GM21390 (cell line): Measurements from ENCODE around the gene GADL1.

ENCODE experiments used
- ATAC-seq: cut with Tn5 transposase; IDR thresholded peaks from one replicate; pipeline ENCODE4 v1.9.1; 2021; ENCODE audit not compliant: unreplicated experiment

Gene GADL1

DNA sequence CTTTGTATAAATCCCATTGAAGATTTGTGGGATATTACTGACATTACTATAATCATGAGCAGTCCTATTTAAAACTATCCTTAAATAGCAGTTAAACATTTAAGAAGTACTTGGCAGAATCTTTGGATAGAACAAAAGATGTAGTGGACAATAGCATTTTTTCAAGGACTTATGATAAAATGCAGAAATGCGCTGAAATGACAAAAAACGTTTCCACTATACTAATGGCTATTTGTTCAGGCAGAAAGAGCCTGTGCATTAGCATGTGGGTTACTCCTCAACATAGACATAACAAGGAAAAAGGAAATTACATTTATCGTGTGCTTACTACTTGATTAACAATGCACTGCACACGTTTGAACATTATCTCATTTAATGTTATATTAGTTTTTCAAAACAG lies 80.7 kb downstream of the GADL1 start:
- ATAC-seq: no peak

GRCh38 chr3:30811151-30811795 lies 83.2 kb downstream of the GADL1 start:
- no peak for ATAC-seq

DNA sequence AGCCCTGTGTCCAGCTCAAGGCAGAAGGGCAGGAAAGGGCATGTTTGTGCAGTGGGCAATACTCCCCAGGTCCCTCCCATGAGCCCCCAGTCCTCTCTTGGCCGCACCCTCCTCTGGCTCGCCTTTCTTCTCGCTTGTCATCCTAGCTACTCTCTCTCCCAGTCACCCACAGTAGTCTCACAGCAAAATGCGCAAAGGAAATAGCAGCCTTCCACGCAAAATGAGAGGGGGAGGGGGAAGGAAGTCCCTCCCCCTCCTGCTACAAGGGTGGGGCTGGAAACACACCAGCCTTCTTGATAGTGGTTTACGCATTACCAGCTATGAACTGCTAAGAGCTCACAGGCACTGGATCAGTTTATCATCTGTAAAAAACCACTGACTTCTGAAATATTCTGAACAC lies 83.8 kb downstream of the GADL1 start:
- no peak for ATAC-seq

- no peak for ATAC-seq
Measured at GRCh38 chr3:30805695-30806094, 88.8 kb downstream of the GADL1 start.

- no peak for ATAC-seq
Measured at GRCh38 chr3:30804984-30805383, 89.5 kb downstream of the GADL1 start.

- no peak for ATAC-seq
Measured at GRCh38 chr3:30795176-30795575, 99.3 kb downstream of the GADL1 start.

GRCh38 chr3:30793740-30794139 lies 100.7 kb downstream of the GADL1 start:
- no peak for ATAC-seq

DNA sequence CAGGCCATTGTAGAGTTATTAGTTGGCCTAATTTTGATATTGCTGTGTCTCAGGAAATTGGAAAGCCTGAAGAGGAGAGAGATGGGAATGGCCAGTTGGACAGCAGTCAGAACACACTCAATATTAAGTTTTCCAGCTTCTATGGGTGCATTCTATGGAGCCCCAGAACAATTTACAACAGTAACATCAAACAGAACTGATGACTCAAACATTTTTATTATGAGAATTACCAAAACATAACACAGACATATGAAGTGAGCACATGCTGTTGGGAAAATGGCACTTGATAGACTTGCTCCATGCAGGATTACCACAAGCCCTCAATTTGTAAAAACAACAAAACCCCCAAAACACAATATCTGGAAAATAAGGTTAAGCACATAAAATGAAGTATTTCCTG lies 104.3 kb downstream of the GADL1 start:
- ATAC-seq: no peak

GRCh38 chr3:30786365-30786764 lies 108.1 kb downstream of the GADL1 start:
- ATAC-seq: no peak

DNA sequence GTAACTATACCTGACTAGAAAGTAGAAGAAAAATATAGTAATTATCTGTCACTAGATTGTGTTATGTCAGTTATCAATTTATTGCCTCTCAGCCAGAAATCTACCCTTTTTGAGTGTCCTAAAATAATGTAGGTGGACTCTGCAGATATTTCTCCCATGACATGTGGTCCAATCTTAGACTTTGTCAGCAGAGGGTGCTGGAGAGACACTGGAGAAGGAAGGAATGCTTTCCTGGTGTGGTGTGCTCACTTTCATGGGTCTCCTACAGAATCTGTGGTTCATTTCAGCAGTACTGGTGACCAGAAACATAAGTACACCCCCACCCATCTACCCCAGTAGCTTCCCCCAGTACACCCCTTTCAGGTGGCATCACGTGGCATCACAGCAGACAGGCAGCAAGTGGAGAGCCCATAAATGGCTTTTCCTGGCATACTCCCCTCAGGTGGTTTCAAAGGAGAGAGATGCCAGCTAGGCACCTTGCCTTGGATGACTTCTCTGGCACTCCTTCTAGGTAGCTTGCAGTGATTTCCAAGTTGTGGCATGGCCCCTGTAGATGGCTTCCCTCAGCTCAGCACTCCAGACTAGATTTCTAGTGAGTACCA lies 114.7 kb downstream of the GADL1 start:
- no peak for ATAC-seq

- ATAC-seq: no peak
Measured at GRCh38 chr3:30778933-30779332, 115.5 kb downstream of the GADL1 start.

DNA sequence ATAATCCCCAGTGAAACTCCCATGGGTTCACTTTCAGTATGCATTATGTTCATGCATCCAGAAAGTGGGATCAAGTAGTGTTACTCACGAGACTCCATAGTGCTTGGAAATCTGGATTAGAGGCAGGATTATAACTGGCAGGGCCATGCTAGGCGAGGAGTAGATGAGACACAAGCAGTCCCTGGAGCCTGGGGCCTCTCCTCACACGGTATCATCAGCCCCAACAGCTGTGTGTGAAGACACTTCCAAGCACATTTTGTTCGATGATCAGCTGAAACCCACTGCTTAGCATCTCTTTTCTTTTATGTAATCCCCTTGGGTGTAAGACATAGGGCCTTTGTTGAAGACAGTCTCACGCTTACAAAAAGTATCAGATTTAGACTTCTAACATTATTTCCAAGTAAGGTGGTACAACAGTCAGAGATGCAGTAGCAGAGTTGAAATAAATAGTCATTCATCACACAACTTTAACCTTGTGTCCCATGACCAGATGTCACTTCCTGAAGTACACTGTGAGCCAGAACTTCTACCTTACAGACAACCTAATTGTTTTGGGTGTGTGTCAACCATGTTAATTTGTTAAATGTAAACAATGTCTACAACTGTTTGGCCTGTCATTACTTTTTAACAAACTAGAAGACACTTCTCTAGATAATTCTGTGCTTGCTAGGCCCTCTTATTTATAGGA lies 116.9 kb downstream of the GADL1 start:
- no peak for ATAC-seq

GRCh38 chr3:30776186-30776815 lies 118.2 kb downstream of the GADL1 start:
- no peak for ATAC-seq

- no peak for ATAC-seq
Measured at GRCh38 chr3:30775040-30775439, 119.4 kb downstream of the GADL1 start.

GRCh38 chr3:30774062-30774461 lies 120.4 kb downstream of the GADL1 start:
- ATAC-seq: no peak

DNA sequence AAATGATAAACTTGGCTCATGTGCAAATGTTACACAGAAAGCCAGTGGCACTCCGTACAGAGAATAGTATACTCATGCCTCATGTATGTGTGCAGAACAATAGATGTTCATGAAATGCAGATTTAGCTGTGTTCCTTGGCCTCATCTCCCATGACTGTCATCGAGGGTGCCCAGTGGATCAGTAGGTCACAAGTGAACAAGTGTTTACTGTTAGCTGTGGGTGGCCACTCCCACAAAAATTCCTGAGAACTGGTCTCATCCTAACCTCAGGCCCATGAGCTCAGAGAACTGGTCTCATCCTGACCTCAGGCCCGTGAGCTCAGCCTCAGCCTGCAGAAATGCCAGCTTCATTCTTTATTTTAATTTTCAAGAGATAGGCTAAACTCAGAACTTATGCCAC lies 124.1 kb downstream of the GADL1 start:
- no peak for ATAC-seq

- ATAC-seq: no peak
Measured at GRCh38 chr3:30768703-30769550, 125.5 kb downstream of the GADL1 start.

- no peak for ATAC-seq
Measured at GRCh38 chr3:30768046-30768445, 126.4 kb downstream of the GADL1 start.

DNA sequence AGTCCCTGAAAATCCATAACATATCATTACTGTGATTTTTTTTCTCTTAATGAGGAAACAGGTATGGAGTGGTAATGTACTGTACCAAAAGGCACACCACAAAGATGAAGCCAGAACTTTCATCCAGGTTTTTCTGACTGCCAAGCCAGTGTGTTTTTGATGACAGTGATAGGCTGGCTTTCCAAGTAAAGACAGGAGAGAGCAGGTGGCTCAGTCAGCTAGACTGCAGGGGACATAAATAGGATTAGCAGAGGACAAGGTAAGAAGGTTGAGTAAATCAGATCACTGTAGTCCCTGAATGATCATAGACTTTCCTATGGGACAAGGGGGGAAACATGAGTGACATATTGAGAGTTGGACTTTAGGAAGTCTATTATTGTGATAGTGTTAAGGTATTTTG lies 127.9 kb downstream of the GADL1 start:
- ATAC-seq: no peak

DNA sequence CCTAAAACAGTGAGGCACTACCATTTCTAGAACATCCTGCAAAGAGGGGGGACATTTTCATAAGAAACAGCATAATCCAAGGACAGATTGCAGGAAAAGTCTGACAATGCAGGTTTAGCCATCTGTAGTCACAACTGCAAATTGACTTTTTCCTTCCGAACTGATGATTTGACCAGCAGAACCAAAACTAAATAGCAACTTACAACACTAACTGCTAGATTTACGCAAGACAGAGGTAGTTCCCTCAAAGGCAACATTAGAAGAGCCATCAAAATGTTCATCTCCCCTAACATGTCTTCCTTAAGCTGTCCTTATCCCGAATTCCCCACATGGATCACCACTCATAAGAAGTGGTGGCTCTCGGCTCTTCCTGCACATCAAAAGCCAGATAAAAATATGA lies 129.6 kb downstream of the GADL1 start:
- no peak for ATAC-seq

DNA sequence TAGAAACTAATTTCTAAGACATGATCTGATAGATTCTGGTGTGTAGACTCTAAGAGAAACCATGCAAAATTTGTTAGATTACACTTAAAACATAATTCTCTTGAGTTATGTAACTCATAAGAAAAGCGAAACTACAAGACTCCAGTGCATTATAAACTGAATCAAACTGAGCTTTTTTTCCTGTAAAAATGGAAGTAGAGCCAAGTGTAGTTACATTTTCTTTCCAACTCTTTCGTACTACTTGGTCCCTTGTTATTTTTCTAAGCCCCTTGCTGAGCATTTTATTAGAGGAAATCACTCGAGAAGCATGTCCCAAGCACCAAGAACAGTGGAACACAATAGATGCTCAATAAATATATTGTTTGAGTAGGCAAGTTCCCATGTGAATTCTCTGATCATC lies 130.2 kb downstream of the GADL1 start:
- ATAC-seq: no peak
